ENCODE measurements around the gene DHRS3.

The DHRS3 gene

DNA sequence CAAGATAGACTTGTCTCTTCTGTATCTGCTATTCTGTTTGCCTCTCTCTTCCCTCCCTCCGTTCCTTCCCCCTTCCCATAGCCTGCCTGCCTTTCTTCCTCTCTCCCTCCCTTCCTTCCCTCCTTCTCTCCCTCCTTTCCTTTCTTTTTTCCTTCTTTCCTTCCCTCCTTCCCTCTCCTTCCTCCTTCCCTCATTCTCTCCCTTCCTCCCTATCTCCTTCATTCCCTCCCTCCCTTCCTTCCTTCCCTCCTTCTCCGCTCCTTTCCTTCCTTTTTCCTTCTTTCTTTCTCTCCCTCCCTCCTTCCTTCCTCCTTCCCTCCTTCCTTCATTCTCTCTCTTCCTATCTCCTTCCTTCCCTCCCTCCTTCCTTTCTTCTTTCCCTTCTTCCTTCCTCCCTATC is 26.8 kb upstream of the DHRS3 start:
- H3K4me3 ChIP-seq (ENCODE audit: low read length), result no peak overlapping the region
- TF ChIP-seq, protein P1, sequence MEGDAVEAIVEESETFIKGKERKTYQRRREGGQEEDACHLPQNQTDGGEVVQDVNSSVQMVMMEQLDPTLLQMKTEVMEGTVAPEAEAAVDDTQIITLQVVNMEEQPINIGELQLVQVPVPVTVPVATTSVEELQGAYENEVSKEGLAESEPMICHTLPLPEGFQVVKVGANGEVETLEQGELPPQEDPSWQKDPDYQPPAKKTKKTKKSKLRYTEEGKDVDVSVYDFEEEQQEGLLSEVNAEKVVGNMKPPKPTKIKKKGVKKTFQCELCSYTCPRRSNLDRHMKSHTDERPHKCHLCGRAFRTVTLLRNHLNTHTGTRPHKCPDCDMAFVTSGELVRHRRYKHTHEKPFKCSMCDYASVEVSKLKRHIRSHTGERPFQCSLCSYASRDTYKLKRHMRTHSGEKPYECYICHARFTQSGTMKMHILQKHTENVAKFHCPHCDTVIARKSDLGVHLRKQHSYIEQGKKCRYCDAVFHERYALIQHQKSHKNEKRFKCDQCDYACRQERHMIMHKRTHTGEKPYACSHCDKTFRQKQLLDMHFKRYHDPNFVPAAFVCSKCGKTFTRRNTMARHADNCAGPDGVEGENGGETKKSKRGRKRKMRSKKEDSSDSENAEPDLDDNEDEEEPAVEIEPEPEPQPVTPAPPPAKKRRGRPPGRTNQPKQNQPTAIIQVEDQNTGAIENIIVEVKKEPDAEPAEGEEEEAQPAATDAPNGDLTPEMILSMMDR (conservative IDR thresholded peaks at IDR 0.05; ENCODE audit: low read length), result no peak
- DNase-seq (ENCODE audit: low read depth), result no peak

DNA sequence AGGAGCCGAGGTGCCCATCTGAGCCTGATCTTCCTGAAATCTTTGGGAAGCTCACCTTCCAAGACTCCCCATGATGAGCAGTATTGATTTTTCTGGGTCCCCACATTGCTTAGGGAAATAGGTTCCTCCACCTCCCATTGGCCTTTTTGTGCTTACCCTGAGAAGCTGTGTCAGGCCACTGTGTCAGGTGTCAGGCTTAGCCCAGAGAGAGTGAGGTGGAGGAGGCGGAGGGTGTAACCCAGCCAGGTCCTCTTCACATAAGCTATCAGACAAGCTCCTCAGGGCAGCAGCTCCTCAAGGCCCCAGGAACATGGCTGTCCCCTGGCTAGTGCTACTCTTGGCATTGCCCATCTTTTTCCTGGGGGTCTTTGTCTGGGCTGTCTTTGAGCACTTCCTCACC is 26.2 kb upstream of the DHRS3 start:
- no peak for DNase-seq (ENCODE audit: low read depth)
- TF ChIP-seq, protein P1 (conservative IDR thresholded peaks at IDR 0.05; ENCODE audit: low read length), result no peak
- no peak overlapping the region for H3K4me3 ChIP-seq (ENCODE audit: low read length)

DNA sequence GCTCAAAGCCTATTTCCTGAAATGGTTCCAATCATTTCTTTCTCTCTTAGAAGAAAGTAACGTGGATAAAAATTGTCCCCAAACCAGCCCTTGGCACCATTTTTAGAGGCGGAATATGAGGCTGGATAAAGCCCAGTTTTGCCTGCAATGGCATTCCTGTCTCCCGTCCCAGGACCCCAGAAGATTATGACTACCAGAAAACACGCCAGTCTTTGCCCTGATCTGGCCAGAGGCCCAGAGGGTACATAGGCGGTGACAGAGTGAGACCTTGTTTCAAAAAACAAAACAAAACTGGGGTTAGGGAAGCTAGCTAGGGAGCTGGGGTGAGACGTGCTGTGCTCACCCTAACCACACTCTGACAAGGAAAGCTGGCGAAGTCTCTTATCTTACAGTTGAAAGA is 25.8 kb upstream of the DHRS3 start, which contains the start of gene AADACL4:
TSS of gene AADACL4 (plus strand) at position 301 of the 400 bp plus-strand sequence. CDS start 462 bp downstream, outside the sequence.
- TF ChIP-seq, protein P1 (conservative IDR thresholded peaks at IDR 0.05; ENCODE audit: low read length), result no peak
- no peak within 1 kb of the TSS for H3K4me3 ChIP-seq (ENCODE audit: low read length)
- DNase-seq (ENCODE audit: low read depth), result no peak

DNA sequence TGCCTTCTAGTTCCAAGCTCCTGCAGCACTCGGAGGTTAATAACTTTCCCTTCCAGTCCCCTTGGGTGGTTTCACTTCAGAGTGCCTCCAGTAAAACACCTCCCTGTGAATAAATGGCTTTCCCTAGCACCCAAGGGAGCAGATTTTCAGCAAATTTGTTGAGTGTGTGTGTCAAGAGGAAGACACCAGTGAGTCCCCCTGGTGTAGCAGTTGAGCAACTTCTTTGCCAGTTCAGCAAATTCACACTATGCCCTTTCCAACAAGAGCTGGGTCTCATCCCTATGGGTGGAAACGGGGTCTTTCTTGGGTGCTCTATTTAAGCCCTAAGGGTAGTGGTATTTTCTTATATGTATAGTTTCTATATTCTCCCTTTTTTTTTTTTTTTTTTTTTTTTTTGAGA is 25.1 kb upstream of the DHRS3 start:
- DNase-seq (ENCODE audit: low read depth), result no peak
- TF ChIP-seq, protein P1 (conservative IDR thresholded peaks at IDR 0.05; ENCODE audit: low read length), result no peak
- no peak overlapping the region for H3K4me3 ChIP-seq (ENCODE audit: low read length)

DNA sequence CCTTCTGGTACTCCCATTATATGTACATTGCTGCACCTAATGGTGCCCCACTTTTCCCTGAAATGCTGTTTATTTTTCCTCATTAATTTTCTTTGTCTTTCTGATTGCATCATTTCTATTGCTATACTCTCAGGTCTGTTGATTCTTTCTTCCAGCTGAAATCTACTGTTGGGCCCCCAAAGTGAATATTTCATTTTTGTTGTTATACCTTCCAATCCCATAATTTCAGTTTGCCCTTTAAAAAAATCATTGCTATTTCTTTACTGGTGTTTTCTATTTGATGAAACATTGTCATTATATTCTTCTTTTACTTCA is 22.9 kb upstream of the DHRS3 start:
- TF ChIP-seq, protein P1 (conservative IDR thresholded peaks at IDR 0.05; ENCODE audit: low read length), result no peak
- H3K4me3 ChIP-seq (ENCODE audit: low read length), result no peak overlapping the region
- DNase-seq (ENCODE audit: low read depth), result no peak

DNA sequence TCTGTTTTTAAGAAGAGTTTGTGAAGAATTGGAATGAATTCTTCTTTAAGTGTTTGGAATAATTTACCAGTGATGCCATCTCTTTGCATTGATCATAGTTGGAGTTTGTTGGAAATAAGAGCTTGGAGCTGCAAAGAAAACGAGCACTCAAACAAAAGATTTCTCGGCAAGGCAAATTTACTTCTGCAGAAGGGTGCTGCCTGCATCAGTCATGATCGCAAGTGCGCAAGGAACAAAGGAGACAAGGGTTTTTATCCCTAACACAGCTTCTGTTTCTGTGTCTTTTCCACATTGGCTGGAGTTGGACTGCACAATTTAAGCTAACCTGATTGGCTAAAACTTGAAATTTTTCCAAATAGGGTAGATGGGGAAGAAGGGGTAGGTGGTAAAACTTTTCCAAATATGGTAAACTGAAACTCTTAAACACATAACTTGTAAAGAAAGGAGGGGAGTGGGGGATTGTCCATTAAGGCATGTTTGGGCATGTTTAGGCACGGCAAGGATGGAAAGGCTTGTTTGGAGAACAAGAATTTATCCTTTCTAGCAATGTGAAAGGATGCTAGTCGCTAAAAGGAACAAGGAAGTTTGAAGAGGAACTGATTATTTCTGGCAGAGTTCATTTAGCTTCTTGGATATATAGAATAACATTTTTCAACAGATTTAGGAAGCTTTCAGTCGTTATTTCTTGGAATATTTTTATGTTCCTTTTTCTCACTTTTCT is 22.4 kb upstream of the DHRS3 start:
- TF ChIP-seq, protein P1 (conservative IDR thresholded peaks at IDR 0.05; ENCODE audit: low read length), result no peak
- H3K4me3 ChIP-seq (ENCODE audit: low read length), result no peak overlapping the region
- no peak for DNase-seq (ENCODE audit: low read depth)

DNA sequence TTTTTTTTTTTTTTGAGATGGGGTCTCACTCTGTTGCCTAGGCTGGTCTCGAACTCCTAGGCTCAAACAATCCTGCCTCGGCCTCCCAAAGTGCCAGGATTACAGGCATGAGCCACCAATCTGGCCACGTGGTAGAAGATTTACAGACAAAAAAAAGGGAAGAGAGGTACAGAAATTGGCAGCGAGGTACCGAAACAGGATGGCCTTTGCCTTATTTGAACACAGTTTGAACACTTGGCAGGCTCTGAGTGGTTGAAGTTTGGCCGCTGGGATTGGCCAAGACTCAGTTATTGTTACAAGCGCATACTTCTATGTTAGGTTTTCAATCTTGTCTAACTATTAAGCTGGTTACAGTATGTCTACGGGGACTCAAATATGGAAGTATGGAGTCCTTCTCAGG is 19.7 kb upstream of the DHRS3 start:
- no peak overlapping the region for H3K4me3 ChIP-seq (ENCODE audit: low read length)
- no peak for DNase-seq (ENCODE audit: low read depth)
- TF ChIP-seq, protein P1 (conservative IDR thresholded peaks at IDR 0.05; ENCODE audit: low read length), result no peak
